Measurements from ENCODE around the gene ZNF263. TPM values are rescaled to one million over a fixed set of nuclear protein-coding genes. Genes with fewer than 3 reads are reported as not detected.

The ZNF263 gene
- total RNA-seq, 1 donor from 2014 or later: 27.6 TPM

DNA sequence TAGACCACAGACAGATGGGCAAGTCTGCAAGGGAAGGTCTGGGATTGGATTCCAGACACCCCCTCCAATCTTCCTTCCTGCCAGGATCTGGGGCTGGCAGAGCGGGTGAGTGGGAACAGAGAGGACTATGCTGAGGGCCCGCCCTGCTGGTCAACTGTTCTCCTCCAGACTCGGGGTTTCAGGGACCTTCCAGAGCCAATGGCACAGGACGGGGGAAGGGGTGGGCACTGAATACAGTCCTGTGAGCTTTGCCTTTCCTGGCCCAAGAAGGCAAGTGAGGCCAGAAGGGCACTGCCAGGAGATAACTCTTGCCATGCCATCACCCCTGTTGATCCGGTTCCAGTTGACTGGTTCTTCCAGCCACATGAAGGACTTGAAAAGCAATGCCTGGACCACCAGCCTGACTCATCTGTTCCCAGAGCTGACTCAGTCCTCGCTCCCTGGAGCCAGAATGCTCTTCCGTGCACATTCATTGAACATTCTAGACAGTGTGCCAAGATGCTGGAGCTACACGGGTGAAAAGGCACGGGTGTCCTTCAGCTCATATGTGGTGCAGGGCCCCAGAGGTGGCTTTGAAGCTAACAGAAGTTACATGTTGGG is 26.3 kb upstream of the ZNF263 start:
- H3K27me3 ChIP-seq: no peaks in the 10 kb centered on the region
- TF ChIP-seq, protein P1, sequence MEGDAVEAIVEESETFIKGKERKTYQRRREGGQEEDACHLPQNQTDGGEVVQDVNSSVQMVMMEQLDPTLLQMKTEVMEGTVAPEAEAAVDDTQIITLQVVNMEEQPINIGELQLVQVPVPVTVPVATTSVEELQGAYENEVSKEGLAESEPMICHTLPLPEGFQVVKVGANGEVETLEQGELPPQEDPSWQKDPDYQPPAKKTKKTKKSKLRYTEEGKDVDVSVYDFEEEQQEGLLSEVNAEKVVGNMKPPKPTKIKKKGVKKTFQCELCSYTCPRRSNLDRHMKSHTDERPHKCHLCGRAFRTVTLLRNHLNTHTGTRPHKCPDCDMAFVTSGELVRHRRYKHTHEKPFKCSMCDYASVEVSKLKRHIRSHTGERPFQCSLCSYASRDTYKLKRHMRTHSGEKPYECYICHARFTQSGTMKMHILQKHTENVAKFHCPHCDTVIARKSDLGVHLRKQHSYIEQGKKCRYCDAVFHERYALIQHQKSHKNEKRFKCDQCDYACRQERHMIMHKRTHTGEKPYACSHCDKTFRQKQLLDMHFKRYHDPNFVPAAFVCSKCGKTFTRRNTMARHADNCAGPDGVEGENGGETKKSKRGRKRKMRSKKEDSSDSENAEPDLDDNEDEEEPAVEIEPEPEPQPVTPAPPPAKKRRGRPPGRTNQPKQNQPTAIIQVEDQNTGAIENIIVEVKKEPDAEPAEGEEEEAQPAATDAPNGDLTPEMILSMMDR (IDR thresholded peaks at IDR 0.05): no peak
- H3K36me3 ChIP-seq: no peaks in the 10 kb centered on the region
- intact Hi-C loops (cut with DNase I): no loop called here
- H3K4me1 ChIP-seq: peaks cover 4% of the 10 kb centered on the region
- H3K27ac ChIP-seq: no peak overlapping the region
- no peak for DNase-seq
- ATAC-seq: peak; percentile 6
- H3K4me3 ChIP-seq: no peak overlapping the region
- no peaks in the 10 kb centered on the region for H3K9me3 ChIP-seq

DNA sequence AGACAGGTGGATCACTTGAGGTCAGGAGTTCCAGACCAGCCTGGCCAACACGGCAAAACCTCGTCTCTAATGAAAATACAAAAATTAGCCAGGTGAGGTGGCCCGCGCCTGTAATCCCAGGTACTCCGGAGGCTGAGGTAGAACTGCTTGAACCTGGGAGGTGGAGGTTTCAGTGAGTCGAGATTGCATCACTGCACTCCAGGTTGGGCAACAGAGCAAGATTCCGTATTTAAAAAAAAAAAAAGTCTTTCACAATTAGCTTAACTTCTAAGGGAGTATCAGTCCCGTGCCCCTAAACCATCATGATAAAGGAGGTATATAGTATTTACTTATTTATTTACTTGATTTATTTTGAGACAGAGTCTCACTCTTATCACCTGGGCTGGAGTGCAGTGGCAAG is 23.5 kb upstream of the ZNF263 start:
- peak overlapping the region; percentile 36 for H3K27ac ChIP-seq
- no peaks in the 10 kb centered on the region for H3K27me3 ChIP-seq
- H3K9me3 ChIP-seq: no peaks in the 10 kb centered on the region
- peaks cover 6% of the 10 kb centered on the region for H3K4me1 ChIP-seq
- no peaks in the 10 kb centered on the region for H3K36me3 ChIP-seq
- no peak for ATAC-seq
- no peak for DNase-seq
- H3K4me3 ChIP-seq: no peak overlapping the region
- TF ChIP-seq, protein P1 (IDR thresholded peaks at IDR 0.05): no peak
- intact Hi-C loops (cut with DNase I): no loop called here

DNA sequence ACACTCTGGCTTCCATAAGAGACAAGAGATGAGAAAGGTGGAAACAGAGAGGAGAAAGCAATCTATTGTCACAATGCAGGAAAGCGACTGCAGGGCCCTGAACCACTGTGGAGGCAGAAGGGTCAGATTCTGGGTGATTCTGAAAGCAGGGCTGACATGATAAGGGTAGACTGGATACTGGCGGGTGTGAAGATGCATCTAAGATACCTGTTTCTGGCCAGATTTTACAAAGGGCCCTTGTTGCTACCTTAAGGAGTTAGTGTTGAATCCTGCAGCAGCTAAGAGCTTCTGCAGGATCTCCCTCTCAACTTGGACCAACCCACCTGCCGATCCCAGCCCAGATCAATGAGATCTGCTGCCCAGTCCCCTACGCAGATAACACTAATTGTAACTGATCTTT is 20.8 kb upstream of the ZNF263 start:
- H3K27me3 ChIP-seq: no peaks in the 10 kb centered on the region
- ATAC-seq: no peak
- TF ChIP-seq, protein P1 (IDR thresholded peaks at IDR 0.05): no peak
- H3K4me3 ChIP-seq: no peak overlapping the region
- intact Hi-C loops (cut with DNase I): no loop called here
- H3K36me3 ChIP-seq: no peaks in the 10 kb centered on the region
- H3K9me3 ChIP-seq: no peaks in the 10 kb centered on the region
- peaks cover 12% of the 10 kb centered on the region for H3K4me1 ChIP-seq
- DNase-seq: no peak
- H3K27ac ChIP-seq: no peak overlapping the region

DNA sequence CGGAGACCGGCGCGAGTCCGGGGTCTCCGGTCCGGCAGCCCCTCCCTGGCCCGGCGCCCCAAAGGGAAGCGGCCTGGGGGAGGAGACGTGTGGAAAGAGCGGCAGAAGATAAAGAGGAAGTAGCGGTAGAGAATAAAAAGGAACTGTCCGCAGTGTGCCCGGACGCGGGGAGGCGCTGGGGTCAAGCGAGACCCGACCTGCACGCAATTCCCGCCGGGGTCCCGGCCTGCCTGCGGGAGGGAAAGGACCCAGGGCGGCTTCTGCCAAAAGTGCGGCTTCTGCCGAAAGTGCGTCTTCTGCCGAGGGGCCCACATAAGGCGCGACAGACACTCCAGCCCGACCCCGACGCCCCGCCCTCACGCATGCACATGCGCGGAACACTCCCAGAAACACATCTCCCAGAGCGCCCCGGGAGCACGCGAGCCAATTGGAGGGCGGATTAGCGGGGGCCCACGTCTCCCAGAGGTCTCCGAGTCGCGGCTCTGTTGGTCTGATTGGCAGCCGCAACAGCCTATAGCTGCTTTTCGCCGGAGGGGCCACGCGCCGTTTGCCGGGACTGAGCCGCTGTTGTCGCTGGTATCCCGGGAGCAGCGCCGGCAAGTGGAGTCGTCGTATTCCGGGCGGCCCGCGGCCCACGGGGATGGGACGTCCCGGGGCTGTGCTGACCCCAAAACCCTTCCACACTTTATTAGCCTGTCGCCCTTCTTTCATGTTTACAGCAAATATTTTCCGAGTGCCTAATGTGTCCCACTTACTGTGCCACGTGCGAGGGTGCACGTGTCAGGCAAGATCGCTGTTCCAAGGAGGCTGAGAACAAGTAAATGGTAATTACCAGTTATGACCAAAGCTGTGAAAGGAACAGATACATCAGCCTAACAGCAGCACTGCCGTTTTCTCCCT is 18.9 kb upstream of the ZNF263 start:
- Histone ChIP-seq H3K27me3 (no peaks in the 10 kb centered on the region), H3K4me1 (peaks cover 12% of the 10 kb centered on the region), H3K36me3 (no peaks in the 10 kb centered on the region), H3K4me3 (peak overlapping the region; percentile 71), H3K27ac (peak overlapping the region; percentile 95), H3K9me3 (no peaks in the 10 kb centered on the region)
- intact Hi-C loops (cut with DNase I): no loop called here
- ATAC-seq (peak; percentile 96), DNase-seq (peak; percentile 99)
- TF ChIP-seq, protein P1 (IDR thresholded peaks at IDR 0.05): peak; percentile 27

DNA sequence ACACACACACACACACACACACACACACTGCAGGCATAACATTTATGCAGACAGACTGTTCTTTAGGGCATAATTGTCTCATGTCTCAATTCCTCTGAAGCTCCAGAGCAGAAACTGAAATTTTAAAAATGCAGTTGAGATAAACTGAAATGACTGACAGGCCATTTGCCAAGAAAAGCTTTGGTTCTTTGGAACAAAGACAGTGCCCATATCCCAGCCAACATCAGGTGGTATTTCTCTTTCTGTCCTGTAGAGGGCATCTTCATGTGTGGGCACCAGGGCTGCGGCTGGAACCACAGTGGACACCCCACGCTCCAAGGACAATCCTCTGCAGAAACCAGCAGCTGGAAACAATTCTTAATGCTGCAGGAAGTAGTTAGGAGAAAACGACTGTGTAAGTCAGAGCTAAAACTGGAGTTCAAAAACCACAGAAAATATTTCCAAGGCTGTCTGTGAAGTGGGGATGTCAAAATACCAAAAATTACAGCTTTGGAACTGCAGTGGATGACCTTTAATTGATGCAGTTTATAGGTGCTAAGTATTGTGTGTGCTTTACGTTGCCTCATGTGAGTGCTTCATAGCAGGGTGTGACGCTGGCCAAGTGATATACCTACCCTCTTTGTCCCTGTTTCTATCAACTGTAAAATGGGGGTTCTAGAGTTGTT is 16.3 kb upstream of the ZNF263 start:
- no peak for DNase-seq
- no peaks in the 10 kb centered on the region for H3K9me3 ChIP-seq
- no peaks in the 10 kb centered on the region for H3K27me3 ChIP-seq
- intact Hi-C loops (cut with DNase I): no loop called here
- TF ChIP-seq, protein P1 (IDR thresholded peaks at IDR 0.05): peak; percentile 51
- H3K4me3 ChIP-seq: no peak overlapping the region
- H3K4me1 ChIP-seq: peaks cover 12% of the 10 kb centered on the region
- no peak for ATAC-seq
- no peak overlapping the region for H3K27ac ChIP-seq
- no peaks in the 10 kb centered on the region for H3K36me3 ChIP-seq

All from upper lobe of right lung (tissue), 1 donor.